ENCODE measurements around the gene SEC16A. TPM values are rescaled to one million over a fixed set of nuclear protein-coding genes. Genes with fewer than 3 reads are reported as not detected.
A peak's percentile ranks its signal among the peaks of the same experiment; 100 is the strongest.

SEC16A gene
- 26.6 TPM for polyA plus RNA-seq (2013, experiment 1 of 2)
- polyA plus RNA-seq (2013, experiment 2 of 2): 25.8 TPM

GRCh38 chr9:136482793-136483588, at the start of gene SEC16A:
Gene SEC16A, minus strand, starts transcription at chr9:136483040. Its CDS starts 5,425 bp downstream, at chr9:136477615.
- 0% methylated on average over 105 of the region's 109 CpGs for WGBS
- Histone ChIP-seq H3K36me3 (ENCODE audit: insufficient read depth, low read length) (peaks cover 16% of the 10 kb centered on the region; the same call in 1 of the 2 replicates), H3K27me3 (ENCODE audit: insufficient read depth, low read length) (no peaks in the 10 kb centered on the region), H3K27ac (ENCODE audit: low read depth, low read length) (peak within 1 kb of the TSS; percentile 100), H3K9ac (ENCODE audit: low read depth, low read length) (peak within 1 kb of the TSS; percentile 95), H3K9me3 (ENCODE audit: insufficient read depth, low read depth, low read length) (no peaks in the 10 kb centered on the region), H3K4me3 (ENCODE audit: low read length) (peak within 1 kb of the TSS; percentile 91), H3K4me1 (ENCODE audit: insufficient read depth, low read length) (peaks cover 7% of the 10 kb centered on the region; the same call in 1 of the 2 replicates)

GRCh38 chr9:136531904-136532798, 49.3 kb upstream of the SEC16A start:
- Histone ChIP-seq H3K36me3 (ENCODE audit: insufficient read depth, low read length) (peaks cover 12% of the 10 kb centered on the region), H3K9me3 (ENCODE audit: insufficient read depth, low read depth, low read length) (no peaks in the 10 kb centered on the region), H3K9ac (ENCODE audit: low read depth, low read length) (no peak overlapping the region), H3K4me1 (ENCODE audit: insufficient read depth, low read length) (peaks cover 2% of the 10 kb centered on the region; the same call in 1 of the 2 replicates), H3K27me3 (ENCODE audit: insufficient read depth, low read length) (no peaks in the 10 kb centered on the region), H3K4me3 (ENCODE audit: low read length) (no peak overlapping the region), H3K27ac (ENCODE audit: low read depth, low read length) (no peak overlapping the region)
- 93% methylated on average over 39 of the region's 39 CpGs for WGBS

- Histone ChIP-seq H3K4me3 (ENCODE audit: low read length) (no peak overlapping the region), H3K4me1 (ENCODE audit: insufficient read depth, low read length) (peaks cover 2% of the 10 kb centered on the region; the same call in 1 of the 2 replicates), H3K9me3 (ENCODE audit: insufficient read depth, low read depth, low read length) (no peaks in the 10 kb centered on the region), H3K27ac (ENCODE audit: low read depth, low read length) (no peak overlapping the region), H3K36me3 (ENCODE audit: insufficient read depth, low read length) (peaks cover 12% of the 10 kb centered on the region), H3K9ac (ENCODE audit: low read depth, low read length) (no peak overlapping the region), H3K27me3 (ENCODE audit: insufficient read depth, low read length) (no peaks in the 10 kb centered on the region)
- 93% methylated on average over 37 of the region's 37 CpGs for WGBS
Measured at GRCh38 chr9:136531186-136531903, 48.5 kb upstream of the SEC16A start.

- peaks cover 12% of the 10 kb centered on the region for H3K36me3 ChIP-seq (ENCODE audit: insufficient read depth, low read length)
- no peak overlapping the region for H3K4me3 ChIP-seq (ENCODE audit: low read length)
- H3K9ac ChIP-seq (ENCODE audit: low read depth, low read length): no peak overlapping the region
- no peaks in the 10 kb centered on the region for H3K27me3 ChIP-seq (ENCODE audit: insufficient read depth, low read length)
- H3K4me1 ChIP-seq (ENCODE audit: insufficient read depth, low read length): peaks cover 2% of the 10 kb centered on the region; the same call in 1 of the 2 replicates
- H3K27ac ChIP-seq (ENCODE audit: low read depth, low read length): no peak overlapping the region; the same call in 1 of the 2 replicates
- 86% methylated on average over 20 of the region's 20 CpGs for WGBS
- H3K9me3 ChIP-seq (ENCODE audit: insufficient read depth, low read depth, low read length): no peaks in the 10 kb centered on the region
Measured at GRCh38 chr9:136530461-136531089, 47.7 kb upstream of the SEC16A start.

GRCh38 chr9:136529516-136530460, 46.9 kb upstream of the SEC16A start:
- no peak overlapping the region for H3K9ac ChIP-seq (ENCODE audit: low read depth, low read length)
- no peaks in the 10 kb centered on the region for H3K27me3 ChIP-seq (ENCODE audit: insufficient read depth, low read length)
- peaks cover 12% of the 10 kb centered on the region for H3K36me3 ChIP-seq (ENCODE audit: insufficient read depth, low read length)
- 55% methylated on average over 40 of the region's 40 CpGs for WGBS
- no peaks in the 10 kb centered on the region for H3K9me3 ChIP-seq (ENCODE audit: insufficient read depth, low read depth, low read length)
- peak overlapping the region; percentile 55 for H3K27ac ChIP-seq (ENCODE audit: low read depth, low read length)
- no peak overlapping the region for H3K4me3 ChIP-seq (ENCODE audit: low read length)
- peaks cover 2% of the 10 kb centered on the region; the same call in 1 of the 2 replicates for H3K4me1 ChIP-seq (ENCODE audit: insufficient read depth, low read length)

- Histone ChIP-seq H3K9ac (ENCODE audit: low read depth, low read length) (no peak overlapping the region), H3K27ac (ENCODE audit: low read depth, low read length) (no peak overlapping the region; the same call in 1 of the 2 replicates), H3K9me3 (ENCODE audit: insufficient read depth, low read depth, low read length) (no peaks in the 10 kb centered on the region), H3K4me3 (ENCODE audit: low read length) (no peak overlapping the region), H3K4me1 (ENCODE audit: insufficient read depth, low read length) (peaks cover 2% of the 10 kb centered on the region; the same call in 1 of the 2 replicates), H3K36me3 (ENCODE audit: insufficient read depth, low read length) (peaks cover 6% of the 10 kb centered on the region), H3K27me3 (ENCODE audit: insufficient read depth, low read length) (no peaks in the 10 kb centered on the region)
- WGBS: 92% methylated on average over 12 of the region's 12 CpGs
Measured at GRCh38 chr9:136528716-136529341, 46.0 kb upstream of the SEC16A start.

- Histone ChIP-seq H3K27me3 (ENCODE audit: insufficient read depth, low read length) (no peaks in the 10 kb centered on the region), H3K4me1 (ENCODE audit: insufficient read depth, low read length) (peaks cover 2% of the 10 kb centered on the region; the same call in 1 of the 2 replicates), H3K27ac (ENCODE audit: low read depth, low read length) (no peak overlapping the region)
Measured at GRCh38 chr9:136527721-136528710, 45.2 kb upstream of the SEC16A start.

GRCh38 chr9:136527131-136527530, 44.3 kb upstream of the SEC16A start:
- Histone ChIP-seq H3K9ac (ENCODE audit: low read depth, low read length) (no peak overlapping the region), H3K4me1 (ENCODE audit: insufficient read depth, low read length) (peaks cover 2% of the 10 kb centered on the region; the same call in 1 of the 2 replicates), H3K27ac (ENCODE audit: low read depth, low read length) (no peak overlapping the region), H3K36me3 (ENCODE audit: insufficient read depth, low read length) (peaks cover 14% of the 10 kb centered on the region), H3K4me3 (ENCODE audit: low read length) (no peak overlapping the region), H3K27me3 (ENCODE audit: insufficient read depth, low read length) (no peaks in the 10 kb centered on the region), H3K9me3 (ENCODE audit: insufficient read depth, low read depth, low read length) (no peaks in the 10 kb centered on the region)
- 95% methylated on average over 20 of the region's 20 CpGs for WGBS

More at GRCh38 chr9:136527721-136528710, 45.2 kb upstream of the SEC16A start:
- WGBS: 84% methylated on average over 31 of the region's 34 CpGs
- H3K9me3 ChIP-seq (ENCODE audit: insufficient read depth, low read depth, low read length): no peaks in the 10 kb centered on the region
- no peak overlapping the region for H3K9ac ChIP-seq (ENCODE audit: low read depth, low read length)
- peaks cover 7% of the 10 kb centered on the region for H3K36me3 ChIP-seq (ENCODE audit: insufficient read depth, low read length)
- H3K4me3 ChIP-seq (ENCODE audit: low read length): no peak overlapping the region
